Left colon (tissue), 2 donors: Measurements from ENCODE around the gene VPS11. TPM values are rescaled to one million over a fixed set of nuclear protein-coding genes. Genes with fewer than 3 reads are reported as not detected.

ENCODE experiments used
- ATAC-seq: fragments of 200-7000 bp; cut with Tn5 transposase; one replicate; pipeline ENCODE4 v1.9.1; 2020; ENCODE audit warnings: mild to moderate bottlenecking, moderate library complexity
- DNase-seq, 2 donors: peaks; one replicate each; pipeline ENCODE4 v3.0.0-alpha.2; 2020
- intact Hi-C, 2 donors: fragments of 100-400 bp; cut with DNase I in 1 of 2; cut with micrococcal nuclease in 1 of 2; formaldehyde crosslinking; loops; one replicate each; pipeline versions ENCODE4 v1.11.2 to v1.14.0; 2022; cut with DNase I, micrococcal nuclease
- total RNA-seq, 2 donors: library from RNA; stranded (reverse); fragmentation: NEBNext Ultra II Directional; extraction: Animal tissue kit (Norgen Biotek cat#: 25700); gene quantifications; one replicate each; pipeline ENCODE4 v1.2.1, GENCODE V29; 2021
- donor health status: DM: no; HTN: no; CAD: no.
- donor health status: DM: yes; HTN: yes; CAD: no.

VPS11 gene
- total RNA-seq, 2 donors from 2014 or later = 20.7 to 24.1 TPM

- ATAC-seq (no peak), DNase-seq (no peak)
- intact Hi-C loops = no loop called here
Observed at GRCh38 chr11:119061256-119061655, 6.4 kb upstream of the VPS11 start.

- ATAC-seq = no peak
- DNase-seq = no peak
- intact Hi-C loops = no loop called here
Observed at GRCh38 chr11:119062779-119063178, 4.8 kb upstream of the VPS11 start.

- intact Hi-C loops = no loop called here
- DNase-seq = no peak
- no peak for ATAC-seq
Observed at GRCh38 chr11:119065369-119065768, 2.2 kb upstream of the VPS11 start.

GRCh38 chr11:119077839-119078238, 10.2 kb downstream of the VPS11 start:
- DNase-seq = no peak
- intact Hi-C loops = no loop called here
- no peak for ATAC-seq

- intact Hi-C loops = no loop called here
- no peak for DNase-seq
- ATAC-seq = no peak
Observed at GRCh38 chr11:119078675-119079420, 11.2 kb downstream of the VPS11 start.

- DNase-seq = no peak
- no peak for ATAC-seq
- intact Hi-C loops = no loop called here
Observed at GRCh38 chr11:119081682-119082260, 14.2 kb downstream of the VPS11 start.

- peak; percentile 94 for ATAC-seq
Observed at GRCh38 chr11:119084663-119085436, 17.2 kb downstream of the VPS11 start, which contains the start of gene HMBS. TSS of gene HMBS (plus strand) at chr11:119084881. CDS start at chr11:119085034, 153 bp downstream.

GRCh38 chr11:119085437-119085847, 17.8 kb downstream of the VPS11 start:
- intact Hi-C loops = no loop called here
- peak; percentile 24 for ATAC-seq
- peak in 1 of 2 donors; percentile 50 for DNase-seq

More at GRCh38 chr11:119084663-119085436, 17.2 kb downstream of the VPS11 start, which contains the start of gene HMBS:
- intact Hi-C loops = no loop called here
- peak; percentile 94 to 95 for DNase-seq

GRCh38 chr11:119087123-119087522, 19.5 kb downstream of the VPS11 start:
- DNase-seq = no peak
- no peak for ATAC-seq
- intact Hi-C loops = no loop called here

- intact Hi-C loops = no loop called here
- ATAC-seq (no peak), DNase-seq (no peak)
Observed at GRCh38 chr11:119087747-119088241, 20.2 kb downstream of the VPS11 start.

- DNase-seq = no peak
- intact Hi-C loops = no loop called here
- no peak for ATAC-seq
Observed at GRCh38 chr11:119088406-119088805, 20.8 kb downstream of the VPS11 start.

- DNase-seq (no peak), ATAC-seq (no peak)
- intact Hi-C loops = no loop called here
Observed at GRCh38 chr11:119089319-119089718, 21.7 kb downstream of the VPS11 start.

- intact Hi-C loops = no loop called here
Observed at GRCh38 chr11:119091178-119091577, 23.6 kb downstream of the VPS11 start.

GRCh38 chr11:119091966-119092879, 24.6 kb downstream of the VPS11 start:
- intact Hi-C loops = no loop called here
- DNase-seq (no peak), ATAC-seq (no peak)

More at GRCh38 chr11:119091178-119091577, 23.6 kb downstream of the VPS11 start:
- ATAC-seq (no peak), DNase-seq (no peak)

GRCh38 chr11:119092880-119093842, 25.5 kb downstream of the VPS11 start:
- DNase-seq (no peak), ATAC-seq (no peak)
- intact Hi-C loops = no loop called here

- DNase-seq (peak in 1 of 2 donors; percentile 49), ATAC-seq (peak; percentile 45)
- intact Hi-C loops = no loop called here
Observed at GRCh38 chr11:119093942-119094815, 26.6 kb downstream of the VPS11 start.

- intact Hi-C loops = no loop called here
Observed at GRCh38 chr11:119094816-119095065, 27.1 kb downstream of the VPS11 start.

More at GRCh38 chr11:119094816-119095065, 27.1 kb downstream of the VPS11 start:
- peak; percentile 88 to 89 for DNase-seq
- ATAC-seq = peak; percentile 81
